ENCODE results near the gene MTHFD1L.
"Not testable (repeated sequence)": the region's sequence is repeated elsewhere in the genome, so short reads cannot be mapped to it uniquely, and the experiment has no call there.

MTHFD1L gene

GRCh38 chr6:151107897-151108427, 242.5 kb downstream of the MTHFD1L start:
- no peak overlapping the region for H3K4me3 ChIP-seq (ENCODE audit: low read depth, low read length)
- no peak overlapping the region for H2AFZ ChIP-seq (ENCODE audit: low read length, unreplicated experiment)
- no peak overlapping the region for H3K27ac ChIP-seq (ENCODE audit: low read depth, low read length)
- no peaks in the 10 kb centered on the region for H3K79me2 ChIP-seq (ENCODE audit: control insufficient read depth, insufficient read depth, low read length, unreplicated experiment)
- no peaks in the 10 kb centered on the region for H3K4me1 ChIP-seq (ENCODE audit: control insufficient read depth, insufficient read depth, low read length, unreplicated experiment)
- H3K36me3 ChIP-seq (ENCODE audit: insufficient read depth, low read length): no peaks in the 10 kb centered on the region
- no peaks in the 10 kb centered on the region for H3K27me3 ChIP-seq (ENCODE audit: insufficient read depth, low read length)

- no peak overlapping the region for H3K27ac ChIP-seq (ENCODE audit: low read depth, low read length)
- no peak overlapping the region for H2AFZ ChIP-seq (ENCODE audit: low read length, unreplicated experiment)
- H3K27me3 ChIP-seq (ENCODE audit: insufficient read depth, low read length): no peaks in the 10 kb centered on the region
- H3K79me2 ChIP-seq (ENCODE audit: control insufficient read depth, insufficient read depth, low read length, unreplicated experiment): no peaks in the 10 kb centered on the region
- no peaks in the 10 kb centered on the region for H3K4me1 ChIP-seq (ENCODE audit: control insufficient read depth, insufficient read depth, low read length, unreplicated experiment)
- H3K36me3 ChIP-seq (ENCODE audit: insufficient read depth, low read length): no peaks in the 10 kb centered on the region
- no peak overlapping the region for H3K4me3 ChIP-seq (ENCODE audit: low read depth, low read length)
Observed at GRCh38 chr6:151108548-151108947, 243.0 kb downstream of the MTHFD1L start.

- H3K79me2 ChIP-seq (ENCODE audit: control insufficient read depth, insufficient read depth, low read length, unreplicated experiment): no peaks in the 10 kb centered on the region
Observed at GRCh38 chr6:151109361-151109760, 243.9 kb downstream of the MTHFD1L start.

GRCh38 chr6:151109869-151110575, 244.5 kb downstream of the MTHFD1L start:
- Histone ChIP-seq H2AFZ (ENCODE audit: low read length, unreplicated experiment) (no peak overlapping the region), H3K36me3 (ENCODE audit: insufficient read depth, low read length) (no peaks in the 10 kb centered on the region), H3K27me3 (ENCODE audit: insufficient read depth, low read length) (no peaks in the 10 kb centered on the region), H3K4me1 (ENCODE audit: control insufficient read depth, insufficient read depth, low read length, unreplicated experiment) (no peaks in the 10 kb centered on the region), H3K4me3 (ENCODE audit: low read depth, low read length) (no peak overlapping the region), H3K79me2 (ENCODE audit: control insufficient read depth, insufficient read depth, low read length, unreplicated experiment) (no peaks in the 10 kb centered on the region), H3K27ac (ENCODE audit: low read depth, low read length) (no peak overlapping the region)

More at GRCh38 chr6:151109361-151109760, 243.9 kb downstream of the MTHFD1L start:
- Histone ChIP-seq H3K36me3 (ENCODE audit: insufficient read depth, low read length) (no peaks in the 10 kb centered on the region), H2AFZ (ENCODE audit: low read length, unreplicated experiment) (no peak overlapping the region), H3K4me1 (ENCODE audit: control insufficient read depth, insufficient read depth, low read length, unreplicated experiment) (no peaks in the 10 kb centered on the region), H3K4me3 (ENCODE audit: low read depth, low read length) (no peak overlapping the region), H3K27ac (ENCODE audit: low read depth, low read length) (no peak overlapping the region), H3K27me3 (ENCODE audit: insufficient read depth, low read length) (no peaks in the 10 kb centered on the region)

- H3K4me1 ChIP-seq (ENCODE audit: control insufficient read depth, insufficient read depth, low read length, unreplicated experiment): no peaks in the 10 kb centered on the region
- no peaks in the 10 kb centered on the region for H3K79me2 ChIP-seq (ENCODE audit: control insufficient read depth, insufficient read depth, low read length, unreplicated experiment)
- H3K36me3 ChIP-seq (ENCODE audit: insufficient read depth, low read length): no peaks in the 10 kb centered on the region
- H3K27ac ChIP-seq (ENCODE audit: low read depth, low read length): no peak overlapping the region
- H3K27me3 ChIP-seq (ENCODE audit: insufficient read depth, low read length): no peaks in the 10 kb centered on the region
- H3K4me3 ChIP-seq (ENCODE audit: low read depth, low read length): no peak overlapping the region
- no peak overlapping the region for H2AFZ ChIP-seq (ENCODE audit: low read length, unreplicated experiment)
Observed at GRCh38 chr6:151110576-151110905, 245.0 kb downstream of the MTHFD1L start.

- no peaks in the 10 kb centered on the region for H3K79me2 ChIP-seq (ENCODE audit: control insufficient read depth, insufficient read depth, low read length, unreplicated experiment)
- no peaks in the 10 kb centered on the region for H3K4me1 ChIP-seq (ENCODE audit: control insufficient read depth, insufficient read depth, low read length, unreplicated experiment)
- no peaks in the 10 kb centered on the region for H3K36me3 ChIP-seq (ENCODE audit: insufficient read depth, low read length)
- no peak overlapping the region for H3K4me3 ChIP-seq (ENCODE audit: low read depth, low read length)
- H3K27me3 ChIP-seq (ENCODE audit: insufficient read depth, low read length): no peaks in the 10 kb centered on the region
- no peak overlapping the region for H3K27ac ChIP-seq (ENCODE audit: low read depth, low read length)
- no peak overlapping the region for H2AFZ ChIP-seq (ENCODE audit: low read length, unreplicated experiment)
Observed at GRCh38 chr6:151111670-151112069, 246.2 kb downstream of the MTHFD1L start.

- no peak overlapping the region for H3K4me3 ChIP-seq (ENCODE audit: low read depth, low read length)
- no peak overlapping the region for H3K27ac ChIP-seq (ENCODE audit: low read depth, low read length)
- no peak overlapping the region for H2AFZ ChIP-seq (ENCODE audit: low read length, unreplicated experiment)
- H3K79me2 ChIP-seq (ENCODE audit: control insufficient read depth, insufficient read depth, low read length, unreplicated experiment): no peaks in the 10 kb centered on the region
- H3K36me3 ChIP-seq (ENCODE audit: insufficient read depth, low read length): no peaks in the 10 kb centered on the region
- H3K4me1 ChIP-seq (ENCODE audit: control insufficient read depth, insufficient read depth, low read length, unreplicated experiment): no peaks in the 10 kb centered on the region
- H3K27me3 ChIP-seq (ENCODE audit: insufficient read depth, low read length): no peaks in the 10 kb centered on the region
Observed at GRCh38 chr6:151112130-151112529, 246.6 kb downstream of the MTHFD1L start.

- not testable (repeated sequence) for H3K79me2 ChIP-seq (ENCODE audit: control insufficient read depth, insufficient read depth, low read length, unreplicated experiment); H2AFZ ChIP-seq (ENCODE audit: low read length, unreplicated experiment); H3K4me1 ChIP-seq (ENCODE audit: control insufficient read depth, insufficient read depth, low read length, unreplicated experiment); H3K36me3 ChIP-seq (ENCODE audit: insufficient read depth, low read length); H3K27ac ChIP-seq (ENCODE audit: low read depth, low read length); H3K27me3 ChIP-seq (ENCODE audit: insufficient read depth, low read length); H3K4me3 ChIP-seq (ENCODE audit: low read depth, low read length)
Observed at GRCh38 chr6:151112884-151113283, 247.4 kb downstream of the MTHFD1L start.

GRCh38 chr6:151113641-151114040, 248.1 kb downstream of the MTHFD1L start:
- no peak overlapping the region for H3K27ac ChIP-seq (ENCODE audit: low read depth, low read length)
- H2AFZ ChIP-seq (ENCODE audit: low read length, unreplicated experiment): no peak overlapping the region
- H3K36me3 ChIP-seq (ENCODE audit: insufficient read depth, low read length): no peaks in the 10 kb centered on the region
- no peaks in the 10 kb centered on the region for H3K79me2 ChIP-seq (ENCODE audit: control insufficient read depth, insufficient read depth, low read length, unreplicated experiment)
- no peak overlapping the region for H3K4me3 ChIP-seq (ENCODE audit: low read depth, low read length)
- H3K27me3 ChIP-seq (ENCODE audit: insufficient read depth, low read length): no peaks in the 10 kb centered on the region
- no peaks in the 10 kb centered on the region for H3K4me1 ChIP-seq (ENCODE audit: control insufficient read depth, insufficient read depth, low read length, unreplicated experiment)

- no peaks in the 10 kb centered on the region for H3K27me3 ChIP-seq (ENCODE audit: insufficient read depth, low read length)
- no peak overlapping the region for H2AFZ ChIP-seq (ENCODE audit: low read length, unreplicated experiment)
- no peak overlapping the region for H3K27ac ChIP-seq (ENCODE audit: low read depth, low read length)
- H3K79me2 ChIP-seq (ENCODE audit: control insufficient read depth, insufficient read depth, low read length, unreplicated experiment): no peaks in the 10 kb centered on the region
- no peak overlapping the region for H3K4me3 ChIP-seq (ENCODE audit: low read depth, low read length)
- no peaks in the 10 kb centered on the region for H3K4me1 ChIP-seq (ENCODE audit: control insufficient read depth, insufficient read depth, low read length, unreplicated experiment)
- H3K36me3 ChIP-seq (ENCODE audit: insufficient read depth, low read length): no peaks in the 10 kb centered on the region
Observed at GRCh38 chr6:151118461-151119123, 253.1 kb downstream of the MTHFD1L start.

All from ACC112 (cell line).